K562 (cell line): ENCODE measurements around the gene MAST4. TPM values are rescaled to one million over a fixed set of nuclear protein-coding genes. Genes with fewer than 3 reads are reported as not detected.

Source experiments
- ATAC-seq: fragments of 200-7000 bp; cut with Tn5 transposase; 3 replicates; pipeline ENCODE4 v1.9.1; 2020; ENCODE audit warnings: moderate library complexity
- BruUV-seq: library from RNA; stranded (reverse); fragments of 400-500 nt; replicated peaks from 2 replicates; lab custom pipeline; 2021; lab: Mats Ljungman, UMichigan
- CTCF ChIA-PET: fragments of 300-600 bp; formaldehyde crosslinking; extraction: SDS; loops from one replicate; lab custom pipeline; 2021; ENCODE audit warnings: low intra/inter-chr PET ratio; lab: Yijun Ruan, JAX
- POLR2A ChIA-PET: fragments of 300-600, 350-650 bp; sonication (Branson Sonifier 250); formaldehyde crosslinking; extraction: SDS; loops from one replicate; lab custom pipeline; 2021; ENCODE audit warnings: antibody characterized with exemption, inconsistent platforms; lab: Yijun Ruan, JAX
- DNase-seq, 4 experiments: peaks; one replicate each; pipeline versions ENCODE4 v3.0.0 to v3.0.0-alpha.2; 2011 to 2018; ENCODE audit warnings: low spot score in 3 of 4, mixed read lengths in 3 of 4; ENCODE audit errors: extremely low read depth in 1 of 4
- FAIRE-seq: peaks from 2 replicates; lab custom pipeline; 2011; peaks lifted over from hg19 to GRCh38; lab: Jason Lieb, UNC
- H2AFZ ChIP-seq: 2 replicates; pipeline ENCODE4 v1.6.0; 2011; ENCODE audit warnings: low read depth, low read length, control low read depth, inconsistent platforms
- H3K27ac ChIP-seq: fragments of 200-600 bp; 3 replicates; pipeline ENCODE4 v1.8.0; 2011; ENCODE audit warnings: low read depth, mild to moderate bottlenecking, control low read depth, inconsistent platforms, low read length, moderate library complexity, mixed read lengths; ENCODE audit errors: extremely low read depth
- H3K27me3 ChIP-seq, 2 experiments: fragments of 300-600 bp in 1 of 2; 2 replicates in 1 of 2; 3 replicates in 1 of 2; pipeline versions ENCODE4 v1.6.0 to v1.8.0; 2011; ENCODE audit warnings: inconsistent platforms in 2 of 2, low read length in 2 of 2, mild to moderate bottlenecking in 1 of 2, mixed read lengths in 1 of 2, moderate library complexity in 1 of 2; ENCODE audit not compliant: control insufficient read depth in 2 of 2, insufficient read depth in 2 of 2
- H3K36me3 ChIP-seq: fragments of 300-600 bp; 3 replicates; pipeline ENCODE4 v1.8.0; 2011; ENCODE audit warnings: mild to moderate bottlenecking, low read length, inconsistent platforms; ENCODE audit not compliant: control insufficient read depth, insufficient read depth
- H3K4me1 ChIP-seq, 2 experiments: fragments of 200-600 bp in 1 of 2; replicated peaks in 1 of 2; 2 replicates in 1 of 2; 3 replicates in 1 of 2; pipeline versions ENCODE4 v1.5.1 to v1.8.0; 2011; ENCODE audit warnings: inconsistent platforms in 2 of 2, low read length in 2 of 2, mild to moderate bottlenecking in 1 of 2, mixed read lengths in 1 of 2, moderate library complexity in 1 of 2; ENCODE audit not compliant: control insufficient read depth in 2 of 2, insufficient read depth in 2 of 2
- H3K4me2 ChIP-seq: 2 replicates; pipeline ENCODE4 v1.6.1; 2011; ENCODE audit warnings: low read length, control low read depth, inconsistent platforms, mixed read lengths; ENCODE audit not compliant: insufficient read depth
- H3K4me3 ChIP-seq: fragments of 200-600 bp; sonication (generic), shearing (Covaris generic); 2 replicates; pipeline ENCODE4 v1.5.1; 2016; ENCODE audit warnings: control low read depth, inconsistent platforms
- H3K79me2 ChIP-seq: fragments of 200-600 bp; 3 replicates; pipeline ENCODE4 v1.8.0; 2011; ENCODE audit warnings: low read length, inconsistent platforms; ENCODE audit not compliant: control insufficient read depth, insufficient read depth
- H3K9ac ChIP-seq, 2 experiments: 2 replicates each; pipeline versions ENCODE4 v1.6.0 to v1.6.1; 2011; ENCODE audit warnings: low read depth in 2 of 2, low read length in 2 of 2, control low read depth in 1 of 2, inconsistent platforms in 1 of 2, mild to moderate bottlenecking in 1 of 2, mixed read lengths in 1 of 2; ENCODE audit not compliant: insufficient read depth in 1 of 2
- H3K9me1 ChIP-seq: one replicate; pipeline ENCODE4 v1.6.0; 2011; ENCODE audit warnings: inconsistent platforms, mild to moderate bottlenecking, low read length, moderate library complexity; ENCODE audit not compliant: control insufficient read depth, insufficient read depth
- H3K9me3 ChIP-seq: replicated peaks from 2 replicates; pipeline ENCODE4 v1.5.1; 2011; ENCODE audit warnings: low read depth, low read length, inconsistent platforms; ENCODE audit not compliant: control insufficient read depth, insufficient read depth
- H4K20me1 ChIP-seq: replicated peaks from 2 replicates; pipeline ENCODE4 v1.6.1; 2011; ENCODE audit warnings: low read length, inconsistent platforms, mixed read lengths; ENCODE audit not compliant: control insufficient read depth, insufficient read depth
- AFF4 ChIP-seq: sonication (generic); formaldehyde crosslinking; IDR thresholded peaks from 2 replicates; pipeline ENCODE4 v1.8.0; 2023; ENCODE audit warnings: mild to moderate bottlenecking, missing genetic modification reagents
- ARID1B ChIP-seq: fragments of 450-650 bp; IDR thresholded peaks from 2 replicates; pipeline ENCODE4 v1.6.1; 2016; ENCODE audit warnings: antibody characterized with exemption, mild to moderate bottlenecking, inconsistent platforms
- FOSL1 ChIP-seq: fragments of 200-800 bp; sonication (Bioruptor generic); conservative IDR thresholded peaks from 2 replicates; pipeline ENCODE4 v1.6.1; 2016; ENCODE audit warnings: missing genetic modification characterization, missing compliant biosample characterization
- GABPA ChIP-seq: fragments of 200-800 bp; sonication (Bioruptor generic); conservative IDR thresholded peaks from 2 replicates; pipeline ENCODE4 v1.6.1; 2016; ENCODE audit warnings: low read depth, missing genetic modification characterization, missing compliant biosample characterization
- JUND ChIP-seq, 2 experiments: IDR thresholded peaks; 2 replicates in 1 of 2; 3 replicates in 1 of 2; pipeline ENCODE4 v1.6.1; 2011; ENCODE audit warnings: borderline replicate concordance in 2 of 2, low read depth in 2 of 2, low read length in 2 of 2, improper control_type of control experiment in 1 of 2, missing biosample characterization in 1 of 2, missing genetic modification characterization in 1 of 2, missing genetic modification reagents in 1 of 2
- KDM1A ChIP-seq, 2 experiments: fragments of 450-650 bp; IDR thresholded peaks; 2 replicates each; pipeline ENCODE4 v1.6.1; 2016; ENCODE audit warnings: mild to moderate bottlenecking in 2 of 2
- KLF16 ChIP-seq: IDR thresholded peaks from 2 replicates; pipeline ENCODE4 v1.6.1; 2016; ENCODE audit warnings: antibody characterized with exemption
- LEF1 ChIP-seq: fragments of 450-650 bp; IDR thresholded peaks from 2 replicates; pipeline ENCODE4 v1.6.1; 2016; ENCODE audit warnings: mild to moderate bottlenecking
- MCM5 ChIP-seq: fragments of 450-650 bp; IDR thresholded peaks from 2 replicates; pipeline ENCODE4 v1.6.1; 2016; ENCODE audit warnings: low read depth
- MNT ChIP-seq, 2 experiments: fragments of 450-650 bp; conservative IDR thresholded peaks; 2 replicates each; pipeline ENCODE4 v1.6.1; 2017; ENCODE audit warnings: mild to moderate bottlenecking in 2 of 2, moderate library complexity in 2 of 2
- SREBF1 ChIP-seq: fragments of 150-350 bp; IDR thresholded peaks from 2 replicates; pipeline ENCODE4 v1.6.1; 2014; ENCODE audit warnings: antibody characterized with exemption, low read depth, low read length, borderline replicate concordance
- ZBTB12 ChIP-seq: fragments of 250-450 bp; sonication (Bioruptor Pico); IDR thresholded peaks from 2 replicates; pipeline ENCODE4 v1.4.0; 2020
- ZNF384 ChIP-seq: IDR thresholded peaks from 2 replicates; pipeline ENCODE4 v1.6.1; 2012; ENCODE audit warnings: low read depth, low read length, improper control_type of control experiment
- ZNF780A ChIP-seq: fragments of 250-450 bp; sonication (Bioruptor Pico); IDR thresholded peaks from 2 replicates; pipeline ENCODE4 v1.5.0; 2021; ENCODE audit warnings: mild to moderate bottlenecking
- WGBS: fragments of 100-300 bp; shearing (Covaris generic); methylation state at CpG from one replicate; pipeline ENCODE4 v1.1.6; 2016; ENCODE audit warnings: low coverage, mixed read lengths; ENCODE audit not compliant: insufficient coverage; ENCODE audit errors: missing lambda C conversion rate; 5-methylcytosine and 5-hydroxymethylcytosine counted together
- in situ Hi-C: fragments of 300-500 bp; cut with MboI; formaldehyde crosslinking; loops from 4 replicates; pipeline ENCODE4 v1.15.0; 2018; ENCODE audit warnings: inconsistent platforms, mixed read lengths
- intact Hi-C: fragments of 100-400 bp; cut with micrococcal nuclease; formaldehyde crosslinking; loops from 2 replicates; pipeline ENCODE4 v1.14.2; 2022
- polyA plus RNA-seq, 8 experiments: library from polyadenylated mRNA; depleted of rRNA in 4 of 8; stranded (reverse) in 5 of 8; unstranded in 3 of 8; fragments of >200 nt; fragmentation: Nextera tagmentation in 2 of 8; fragmentation: Illumina TruSeq in 1 of 8; extraction: Ambion mirVana in 2 of 8; extraction: Trizol in 1 of 8; gene quantifications; 2 replicates each; pipeline versions ENCODE4 v1.2.1 to v1.2.3, GENCODE V29; 2011 to 2014; ENCODE audit warnings: inconsistent platforms in 1 of 8, missing spikeins in 1 of 8
- total RNA-seq, 7 experiments: library from RNA; depleted of rRNA in 6 of 7; stranded (reverse); fragments of >200 nt in 6 of 7; fragmentation: Illumina TruSeq in 2 of 7; extraction: Trizol in 2 of 7; gene quantifications; 2 replicates each; pipeline versions ENCODE4 v1.2.1 to v1.2.3, GENCODE V29; 2011 to 2021; ENCODE audit warnings: low replicate concordance in 1 of 7

Gene MAST4
- total and polyA plus RNA-seq, 9 of the 15 experiments (the other 6 are each of a cell fraction or from before 2014, with no cell fraction given): 0.88 to 10.1 (median 5.2) TPM

GRCh38 chr5:67015541-67016191 lies 419.5 kb downstream of the MAST4 start:
- Histone ChIP-seq H3K36me3 (no peaks in the 10 kb centered on the region; the same call in 2 of the 3 replicates), H3K27ac (no peak overlapping the region), H3K9me1 (peaks cover 4% of the 10 kb centered on the region), H3K9me3 (no peaks in the 10 kb centered on the region), H3K79me2 (peaks cover 55% of the 10 kb centered on the region), H2AFZ (no peak overlapping the region; the same call in 1 of the 2 replicates), H3K27me3 (no peaks in the 10 kb centered on the region), H3K4me1 (peaks cover 0 to 29% of the 10 kb centered on the region in 2 experiments; a peak in 4 of 5 replicates), H4K20me1 (no peaks in the 10 kb centered on the region), H3K4me3 (no peak overlapping the region), H3K4me2 (peak overlapping the region; percentile 56), H3K9ac (no peak overlapping the region)
- DNase-seq (peak in 1 of 4 experiments; percentile 35), ATAC-seq (peak; percentile 50), FAIRE-seq (peak; percentile 40)
- POLR2A ChIA-PET: interaction anchor here (0.8 to 4.1 kb wide), 5 partner anchors 10 to 86 kb away, joined by 3 to 28 read pairs (median 3); no protein-coding TSS in a partner anchor
- CTCF ChIA-PET: no interaction called here
- 9% methylated on average over 8 of the region's 8 CpGs for WGBS
- no TSS peak for BruUV-seq
- intact Hi-C loops (no loop called here), in situ Hi-C loops (no loop called here)
- TF ChIP-seq SREBF1 (no peak), MNT (conservative IDR thresholded peaks at IDR 0.05) (no peak), ZNF780A (no peak), JUND (IDR thresholded peaks at IDR 0.05; ENCODE audit: borderline replicate concordance, low read depth, low read length) (peak; percentile 73; the same call in 1 of the 2 replicates), JUND (tag; IDR thresholded peaks at IDR 0.05; ENCODE audit: borderline replicate concordance, low read depth, low read length) (no peak; the same call in 2 of the 3 replicates), AFF4 (no peak), ZBTB12 (CRISPR knock-in tag) (no peak), KLF16 (no peak), LEF1 (no peak), KDM1A (IDR thresholded peaks at IDR 0.05) (peak; percentile 20 to 47; a peak in 1 of 4 replicates), GABPA (tag) (no peak), ZNF384 (no peak), MCM5 (no peak), ARID1B (peak; percentile 38; the same call in 1 of the 2 replicates), FOSL1 (peak; percentile 72; the same call in 1 of the 2 replicates)
